GM19397 (cell line): ENCODE data around the gene GAS7.

Experiments used
- ATAC-seq: cut with Tn5 transposase; IDR thresholded peaks from one replicate; pipeline ENCODE4 v1.9.1; 2021; ENCODE audit warnings: mild to moderate bottlenecking, moderate library complexity; ENCODE audit not compliant: unreplicated experiment

Gene GAS7

GRCh38 chr17:10053782-10054540 is 144.4 kb downstream of the GAS7 start:
- no peak for ATAC-seq

GRCh38 chr17:10052106-10052813 is 146.1 kb downstream of the GAS7 start:
- no peak for ATAC-seq

GRCh38 chr17:10051112-10051511 is 147.3 kb downstream of the GAS7 start:
- ATAC-seq = no peak

GRCh38 chr17:10050597-10051101 is 147.8 kb downstream of the GAS7 start:
- no peak for ATAC-seq

- ATAC-seq = no peak
Measured at GRCh38 chr17:10048629-10049350, 149.6 kb downstream of the GAS7 start.

- peak; percentile 54 for ATAC-seq
Measured at GRCh38 chr17:10046786-10047785, 151.3 kb downstream of the GAS7 start.

- ATAC-seq = no peak
Measured at GRCh38 chr17:10045871-10046658, 152.3 kb downstream of the GAS7 start.

GRCh38 chr17:10042589-10043244 is 155.7 kb downstream of the GAS7 start:
- no peak for ATAC-seq

- no peak for ATAC-seq
Measured at GRCh38 chr17:10041916-10042588, 156.4 kb downstream of the GAS7 start.

- no peak for ATAC-seq
Measured at GRCh38 chr17:10041287-10041612, 157.2 kb downstream of the GAS7 start.

- ATAC-seq = no peak
Measured at GRCh38 chr17:10036511-10037061, 161.8 kb downstream of the GAS7 start.

GRCh38 chr17:10035885-10036284 is 162.5 kb downstream of the GAS7 start:
- no peak for ATAC-seq

GRCh38 chr17:10034719-10035475 is 163.5 kb downstream of the GAS7 start:
- no peak for ATAC-seq

- no peak for ATAC-seq
Measured at GRCh38 chr17:10033959-10034358, 164.4 kb downstream of the GAS7 start.

- ATAC-seq = peak; percentile 71
Measured at GRCh38 chr17:10033449-10033848, 165.0 kb downstream of the GAS7 start.

- no peak for ATAC-seq
Measured at GRCh38 chr17:10032118-10032852, 166.1 kb downstream of the GAS7 start.

- ATAC-seq = no peak
Measured at GRCh38 chr17:10031606-10032005, 166.8 kb downstream of the GAS7 start.
